K562 (cell line): ENCODE results near the gene FOXJ3. TPM values are rescaled to one million over a fixed set of nuclear protein-coding genes. Genes with fewer than 3 reads are reported as not detected.
A peak's percentile ranks its signal among the peaks of the same experiment; 100 is the strongest.

ENCODE experiments used
- BCLAF1 ChIP-seq, 2 experiments: fragments of 450-650 bp in 1 of 2; IDR thresholded peaks; 2 replicates each; pipeline ENCODE4 v1.6.1; 2011 to 2017; ENCODE audit warnings: low read depth in 2 of 2, antibody characterized with exemption in 1 of 2, borderline replicate concordance in 1 of 2, low read length in 1 of 2, mild to moderate bottlenecking in 1 of 2, mixed read lengths in 1 of 2; ENCODE audit not compliant: control insufficient read depth in 1 of 2
- CBFA2T3 ChIP-seq: fragments of 450-650 bp; IDR thresholded peaks from 2 replicates; pipeline ENCODE4 v1.6.1; 2017
- CREBBP ChIP-seq: IDR thresholded peaks from one replicate; pipeline ENCODE4 v1.6.1; 2012; ENCODE audit warnings: low read depth, mild to moderate bottlenecking, control low read depth, inconsistent platforms, low read length
- ELF2 ChIP-seq: fragments of 250-450 bp; sonication (Bioruptor Pico); IDR thresholded peaks from 2 replicates; pipeline ENCODE4 v1.5.0; 2021; ENCODE audit warnings: mild to moderate bottlenecking
- MTA2 ChIP-seq: fragments of 450-650 bp; IDR thresholded peaks from 2 replicates; pipeline ENCODE4 v1.6.1; 2016; ENCODE audit warnings: low read depth
- PBX2 ChIP-seq, 2 experiments: IDR thresholded peaks in 1 of 2; conservative IDR thresholded peaks in 1 of 2; 2 replicates each; pipeline ENCODE4 v1.6.1; 2016; ENCODE audit warnings: low read depth in 2 of 2, mild to moderate bottlenecking in 1 of 2, missing compliant biosample characterization in 1 of 2, missing genetic modification characterization in 1 of 2, moderate library complexity in 1 of 2
- PURB ChIP-seq: sonication (generic); formaldehyde crosslinking; IDR thresholded peaks from 2 replicates; pipeline ENCODE4 v1.9.0; 2021; ENCODE audit warnings: low read depth, mild to moderate bottlenecking, missing genetic modification reagents
- PYGO2 ChIP-seq: fragments of 450-650 bp; IDR thresholded peaks from 2 replicates; pipeline ENCODE4 v1.6.1; 2016; ENCODE audit warnings: mild to moderate bottlenecking, missing genetic modification characterization, moderate library complexity, missing compliant biosample characterization
- STAG1 ChIP-seq: sonication (generic); formaldehyde crosslinking; IDR thresholded peaks from 2 replicates; pipeline ENCODE4 v1.5.0; 2020; ENCODE audit warnings: missing genetic modification reagents, borderline replicate concordance
- ZBTB1 ChIP-seq: sonication (generic); formaldehyde crosslinking; IDR thresholded peaks from 2 replicates; pipeline ENCODE4 v1.8.1; 2023; ENCODE audit warnings: missing genetic modification reagents, low read depth, mild to moderate bottlenecking, borderline replicate concordance
- ZBTB5 ChIP-seq: fragments of 450-650 bp; IDR thresholded peaks from 2 replicates; pipeline ENCODE4 v1.6.1; 2017; ENCODE audit warnings: antibody characterized with exemption
- ZNF165 ChIP-seq: fragments of 250-450 bp; sonication (Bioruptor Pico); IDR thresholded peaks from 2 replicates; pipeline ENCODE4 v1.4.0; 2020; ENCODE audit warnings: borderline replicate concordance
- ZNF3 ChIP-seq: fragments of 250-450 bp; sonication (Bioruptor Pico); IDR thresholded peaks from 2 replicates; pipeline ENCODE4 v1.5.0; 2021; ENCODE audit warnings: mild to moderate bottlenecking, moderate library complexity
- ZNF311 ChIP-seq: fragments of 250-450 bp; sonication (Bioruptor Pico); IDR thresholded peaks from 2 replicates; pipeline ENCODE4 v1.4.0; 2020; ENCODE audit warnings: mild to moderate bottlenecking, moderate library complexity
- polyA plus RNA-seq, 8 experiments: library from polyadenylated mRNA; depleted of rRNA in 4 of 8; stranded (reverse) in 5 of 8; unstranded in 3 of 8; fragments of >200 nt; fragmentation: Nextera tagmentation in 2 of 8; fragmentation: Illumina TruSeq in 1 of 8; extraction: Ambion mirVana in 2 of 8; extraction: Trizol in 1 of 8; gene quantifications; 2 replicates each; pipeline versions ENCODE4 v1.2.1 to v1.2.3, GENCODE V29; 2011 to 2014; ENCODE audit warnings: inconsistent platforms in 1 of 8, missing spikeins in 1 of 8
- total RNA-seq, 7 experiments: library from RNA; depleted of rRNA in 6 of 7; stranded (reverse); fragments of >200 nt in 6 of 7; fragmentation: Illumina TruSeq in 2 of 7; extraction: Trizol in 2 of 7; gene quantifications; 2 replicates each; pipeline versions ENCODE4 v1.2.1 to v1.2.3, GENCODE V29; 2011 to 2021; ENCODE audit warnings: low replicate concordance in 1 of 7

Gene FOXJ3
- total and polyA plus RNA-seq, 9 of the 15 experiments (the other 6 are each of a cell fraction or from before 2014, with no cell fraction given): 8.7 to 35.3 (median 23.4) TPM

- TF ChIP-seq ZBTB1: no peak
- TF ChIP-seq ZNF311: no peak
- TF ChIP-seq ELF2 (CRISPR knock-in tag): no peak
- no peak for TF ChIP-seq ZNF165 (CRISPR knock-in tag)
- no peak for TF ChIP-seq ZNF3 (CRISPR knock-in tag)
- no peak for TF ChIP-seq STAG1 (CRISPR knock-in tag)
- peak; percentile 57 for TF ChIP-seq CBFA2T3
- no peak for TF ChIP-seq PURB (CRISPR knock-in tag)
- no peak for TF ChIP-seq PBX2 (CRISPR knock-in tag; IDR thresholded peaks at IDR 0.05; ENCODE audit: low read depth)
- no peak for TF ChIP-seq PBX2 (tag; conservative IDR thresholded peaks at IDR 0.05; ENCODE audit: low read depth)
- no peak for TF ChIP-seq BCLAF1 (IDR thresholded peaks at IDR 0.05; ENCODE audit: borderline replicate concordance in 1 of 2, control insufficient read depth in 1 of 2, low read depth in 2 of 2, low read length in 1 of 2)
- TF ChIP-seq PYGO2 (tag): no peak
- no peak for TF ChIP-seq CREBBP
- TF ChIP-seq ZBTB5: no peak
- no peak for TF ChIP-seq MTA2
Observed at GRCh38 chr1:42183210-42183956, 151.7 kb downstream of the FOXJ3 start (continued).
